K562 (cell line): Measurements from ENCODE around the gene PDLIM4. TPM values are rescaled to one million over a fixed set of nuclear protein-coding genes. Genes with fewer than 3 reads are reported as not detected.

Experiments used
- ATAC-seq: fragments of 200-7000 bp; cut with Tn5 transposase; 3 replicates; pipeline ENCODE4 v1.9.1; 2020; ENCODE audit warnings: moderate library complexity
- BruUV-seq: library from RNA; stranded (reverse); fragments of 400-500 nt; replicated peaks from 2 replicates; lab custom pipeline; 2021; lab: Mats Ljungman, UMichigan
- CTCF ChIA-PET: fragments of 300-600 bp; formaldehyde crosslinking; extraction: SDS; loops from one replicate; lab custom pipeline; 2021; ENCODE audit warnings: low intra/inter-chr PET ratio; lab: Yijun Ruan, JAX
- POLR2A ChIA-PET: fragments of 300-600, 350-650 bp; sonication (Branson Sonifier 250); formaldehyde crosslinking; extraction: SDS; loops from one replicate; lab custom pipeline; 2021; ENCODE audit warnings: antibody characterized with exemption, inconsistent platforms; lab: Yijun Ruan, JAX
- DNase-seq, 4 experiments: peaks; one replicate each; pipeline versions ENCODE4 v3.0.0 to v3.0.0-alpha.2; 2011 to 2018; ENCODE audit warnings: low spot score in 3 of 4, mixed read lengths in 3 of 4; ENCODE audit errors: extremely low read depth in 1 of 4
- FAIRE-seq: peaks from 2 replicates; lab custom pipeline; 2011; peaks lifted over from hg19 to GRCh38; lab: Jason Lieb, UNC
- H2AFZ ChIP-seq: 2 replicates; pipeline ENCODE4 v1.6.0; 2011; ENCODE audit warnings: low read depth, low read length, control low read depth, inconsistent platforms
- H3K27ac ChIP-seq: fragments of 200-600 bp; 3 replicates; pipeline ENCODE4 v1.8.0; 2011; ENCODE audit warnings: low read depth, mild to moderate bottlenecking, control low read depth, inconsistent platforms, low read length, moderate library complexity, mixed read lengths; ENCODE audit errors: extremely low read depth
- H3K27me3 ChIP-seq, 2 experiments: fragments of 300-600 bp in 1 of 2; 2 replicates in 1 of 2; 3 replicates in 1 of 2; pipeline versions ENCODE4 v1.6.0 to v1.8.0; 2011; ENCODE audit warnings: inconsistent platforms in 2 of 2, low read length in 2 of 2, mild to moderate bottlenecking in 1 of 2, mixed read lengths in 1 of 2, moderate library complexity in 1 of 2; ENCODE audit not compliant: control insufficient read depth in 2 of 2, insufficient read depth in 2 of 2
- H3K36me3 ChIP-seq: fragments of 300-600 bp; 3 replicates; pipeline ENCODE4 v1.8.0; 2011; ENCODE audit warnings: mild to moderate bottlenecking, low read length, inconsistent platforms; ENCODE audit not compliant: control insufficient read depth, insufficient read depth
- H3K4me1 ChIP-seq, 2 experiments: fragments of 200-600 bp in 1 of 2; replicated peaks in 1 of 2; 2 replicates in 1 of 2; 3 replicates in 1 of 2; pipeline versions ENCODE4 v1.5.1 to v1.8.0; 2011; ENCODE audit warnings: inconsistent platforms in 2 of 2, low read length in 2 of 2, mild to moderate bottlenecking in 1 of 2, mixed read lengths in 1 of 2, moderate library complexity in 1 of 2; ENCODE audit not compliant: control insufficient read depth in 2 of 2, insufficient read depth in 2 of 2
- H3K4me2 ChIP-seq: 2 replicates; pipeline ENCODE4 v1.6.1; 2011; ENCODE audit warnings: low read length, control low read depth, inconsistent platforms, mixed read lengths; ENCODE audit not compliant: insufficient read depth
- H3K4me3 ChIP-seq: fragments of 200-600 bp; sonication (generic), shearing (Covaris generic); 2 replicates; pipeline ENCODE4 v1.5.1; 2016; ENCODE audit warnings: control low read depth, inconsistent platforms
- H3K79me2 ChIP-seq: fragments of 200-600 bp; 3 replicates; pipeline ENCODE4 v1.8.0; 2011; ENCODE audit warnings: low read length, inconsistent platforms; ENCODE audit not compliant: control insufficient read depth, insufficient read depth
- H3K9ac ChIP-seq, 2 experiments: 2 replicates each; pipeline versions ENCODE4 v1.6.0 to v1.6.1; 2011; ENCODE audit warnings: low read depth in 2 of 2, low read length in 2 of 2, control low read depth in 1 of 2, inconsistent platforms in 1 of 2, mild to moderate bottlenecking in 1 of 2, mixed read lengths in 1 of 2; ENCODE audit not compliant: insufficient read depth in 1 of 2
- H3K9me1 ChIP-seq: one replicate; pipeline ENCODE4 v1.6.0; 2011; ENCODE audit warnings: inconsistent platforms, mild to moderate bottlenecking, low read length, moderate library complexity; ENCODE audit not compliant: control insufficient read depth, insufficient read depth
- H3K9me3 ChIP-seq: replicated peaks from 2 replicates; pipeline ENCODE4 v1.5.1; 2011; ENCODE audit warnings: low read depth, low read length, inconsistent platforms; ENCODE audit not compliant: control insufficient read depth, insufficient read depth
- H4K20me1 ChIP-seq: replicated peaks from 2 replicates; pipeline ENCODE4 v1.6.1; 2011; ENCODE audit warnings: low read length, inconsistent platforms, mixed read lengths; ENCODE audit not compliant: control insufficient read depth, insufficient read depth
- CBFA2T2 ChIP-seq: fragments of 450-650 bp; conservative IDR thresholded peaks from 2 replicates; pipeline ENCODE4 v1.6.1; 2017; ENCODE audit warnings: mild to moderate bottlenecking
- CHD1 ChIP-seq: fragments of 200-600 bp; sonication (generic); IDR thresholded peaks from one replicate; pipeline ENCODE4 v1.6.1; 2012; ENCODE audit warnings: mild to moderate bottlenecking, moderate library complexity, low read length, inconsistent platforms
- ETV5 ChIP-seq: sonication (generic); formaldehyde crosslinking; IDR thresholded peaks from 2 replicates; pipeline ENCODE4 v1.4.0; 2020; ENCODE audit warnings: low read depth, mild to moderate bottlenecking, missing genetic modification reagents
- NCOR1 ChIP-seq: fragments of 450-650 bp; IDR thresholded peaks from 2 replicates; pipeline ENCODE4 v1.6.1; 2016; ENCODE audit warnings: mild to moderate bottlenecking, moderate library complexity
- NFIC ChIP-seq: fragments of 450-650 bp; IDR thresholded peaks from 2 replicates; pipeline ENCODE4 v1.6.1; 2017; ENCODE audit warnings: mild to moderate bottlenecking, inconsistent platforms
- POLR2AphosphoS5 ChIP-seq: IDR thresholded peaks from 2 replicates; pipeline ENCODE4 v1.6.1; 2011; ENCODE audit warnings: mild to moderate bottlenecking, low read depth, low read length, moderate library complexity; ENCODE audit not compliant: control insufficient read depth, insufficient read depth
- SOX6 ChIP-seq: fragments of 450-650 bp; IDR thresholded peaks from 2 replicates; pipeline ENCODE4 v1.6.1; 2014; ENCODE audit warnings: mild to moderate bottlenecking
- TAL1 ChIP-seq: fragments of 450-650 bp; IDR thresholded peaks from 2 replicates; pipeline ENCODE4 v1.6.1; 2016; ENCODE audit warnings: mild to moderate bottlenecking
- TCF3 ChIP-seq: sonication (generic); formaldehyde crosslinking; IDR thresholded peaks from 2 replicates; pipeline ENCODE4 v1.4.0; 2020; ENCODE audit warnings: mild to moderate bottlenecking, missing genetic modification reagents
- TEAD4 ChIP-seq, 2 experiments: sonication (generic) in 1 of 2; formaldehyde crosslinking in 1 of 2; IDR thresholded peaks; 2 replicates each; pipeline versions ENCODE4 v1.6.1 to v1.8.0; 2012 to 2022; ENCODE audit warnings: borderline replicate concordance in 1 of 2, inconsistent platforms in 1 of 2, low read length in 1 of 2, mild to moderate bottlenecking in 1 of 2, missing genetic modification reagents in 1 of 2
- THRAP3 ChIP-seq: fragments of 450-650 bp; IDR thresholded peaks from 2 replicates; pipeline ENCODE4 v1.6.1; 2016; ENCODE audit warnings: mild to moderate bottlenecking, inconsistent platforms, borderline replicate concordance
- XRCC3 ChIP-seq: fragments of 450-650 bp; IDR thresholded peaks from 2 replicates; pipeline ENCODE4 v1.6.1; 2017; ENCODE audit warnings: mild to moderate bottlenecking, moderate library complexity
- WGBS: fragments of 100-300 bp; shearing (Covaris generic); methylation state at CpG from one replicate; pipeline ENCODE4 v1.1.6; 2016; ENCODE audit warnings: low coverage, mixed read lengths; ENCODE audit not compliant: insufficient coverage; ENCODE audit errors: missing lambda C conversion rate; 5-methylcytosine and 5-hydroxymethylcytosine counted together
- in situ Hi-C: fragments of 300-500 bp; cut with MboI; formaldehyde crosslinking; loops from 4 replicates; pipeline ENCODE4 v1.15.0; 2018; ENCODE audit warnings: inconsistent platforms, mixed read lengths
- intact Hi-C: fragments of 100-400 bp; cut with micrococcal nuclease; formaldehyde crosslinking; loops from 2 replicates; pipeline ENCODE4 v1.14.2; 2022
- polyA plus RNA-seq, 8 experiments: library from polyadenylated mRNA; depleted of rRNA in 4 of 8; stranded (reverse) in 5 of 8; unstranded in 3 of 8; fragments of >200 nt; fragmentation: Nextera tagmentation in 2 of 8; fragmentation: Illumina TruSeq in 1 of 8; extraction: Ambion mirVana in 2 of 8; extraction: Trizol in 1 of 8; gene quantifications; 2 replicates each; pipeline versions ENCODE4 v1.2.1 to v1.2.3, GENCODE V29; 2011 to 2014; ENCODE audit warnings: inconsistent platforms in 1 of 8, missing spikeins in 1 of 8
- total RNA-seq, 7 experiments: library from RNA; depleted of rRNA in 6 of 7; stranded (reverse); fragments of >200 nt in 6 of 7; fragmentation: Illumina TruSeq in 2 of 7; extraction: Trizol in 2 of 7; gene quantifications; 2 replicates each; pipeline versions ENCODE4 v1.2.1 to v1.2.3, GENCODE V29; 2011 to 2021; ENCODE audit warnings: low replicate concordance in 1 of 7
- TF ChIP-seq, protein P1 (sequence below), 2 experiments: fragments of 150-350 bp in 1 of 2; IDR thresholded peaks; 2 replicates each; pipeline ENCODE4 v1.6.1; 2012 to 2016; ENCODE audit warnings: low read depth in 2 of 2, low read length in 2 of 2, mild to moderate bottlenecking in 1 of 2, moderate library complexity in 1 of 2
- TF ChIP-seq, protein P2 (sequence below), 2 experiments: IDR thresholded peaks in 1 of 2; conservative IDR thresholded peaks in 1 of 2; 2 replicates each; pipeline ENCODE4 v1.6.1; 2016; ENCODE audit warnings: low read depth in 2 of 2, mild to moderate bottlenecking in 1 of 2, missing compliant biosample characterization in 1 of 2, missing genetic modification characterization in 1 of 2, moderate library complexity in 1 of 2

Gene PDLIM4
- total and polyA plus RNA-seq, 9 of the 15 experiments (the other 6 are each of a cell fraction or from before 2014, with no cell fraction given): 0.28 to 32.8 (median 13.1) TPM

DNA sequence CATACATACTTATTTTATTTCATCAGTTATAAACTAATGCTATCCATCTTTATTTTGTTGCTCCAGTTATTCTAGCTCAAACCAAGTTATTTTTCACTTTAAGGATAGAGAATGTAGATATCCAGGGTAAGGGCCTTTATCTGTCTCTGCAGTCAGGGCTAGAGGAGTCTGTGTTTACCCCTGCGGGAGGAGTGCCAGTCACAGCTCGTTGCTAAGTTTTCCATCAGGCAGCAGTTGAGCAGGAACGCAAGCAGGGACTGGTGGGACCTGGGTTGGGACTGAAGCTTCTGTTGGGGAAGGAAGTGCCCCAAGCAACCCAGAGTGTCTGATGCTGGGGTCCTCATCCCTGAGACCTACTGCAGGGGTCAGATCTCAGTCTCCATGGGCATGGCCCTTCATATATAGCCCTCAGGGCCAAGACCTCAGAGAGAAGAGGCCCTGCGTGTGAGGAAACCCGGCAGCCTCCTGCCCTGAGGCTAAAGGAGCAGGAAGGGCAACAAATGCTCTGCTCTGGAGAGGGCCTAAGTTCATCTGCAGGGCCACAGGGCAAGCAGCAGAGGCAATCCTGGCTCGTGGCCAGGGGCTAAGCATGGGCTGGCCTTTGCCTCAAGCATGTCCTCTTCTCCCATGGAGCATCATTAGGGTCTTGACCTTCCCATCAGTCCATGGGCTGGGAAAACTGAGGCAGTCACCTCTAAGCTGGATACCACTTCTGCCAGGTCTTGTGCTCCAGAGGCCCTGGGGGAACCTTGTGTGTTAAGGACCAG, 43.3 kb downstream of the PDLIM4 start:
- Histone ChIP-seq H3K4me1 (peaks cover 52 to 62% of the 10 kb centered on the region in 2 experiments), H4K20me1 (no peaks in the 10 kb centered on the region), H3K4me3 (no peak overlapping the region), H3K9me3 (peaks cover 4% of the 10 kb centered on the region; the same call in 1 of the 2 replicates), H3K79me2 (peaks cover 96% of the 10 kb centered on the region), H3K27ac (peak overlapping the region; percentile 42), H3K27me3 (no peaks in the 10 kb centered on the region), H3K9me1 (peaks cover 4% of the 10 kb centered on the region), H3K4me2 (peak overlapping the region; percentile 63), H3K36me3 (peaks cover 40% of the 10 kb centered on the region), H3K9ac (peak overlapping the region; percentile 32 to 82; a peak in 3 of 4 replicates), H2AFZ (no peak overlapping the region; the same call in 1 of the 2 replicates)
- intact Hi-C loops (no loop called here), in situ Hi-C loops (no loop called here)
- POLR2A ChIA-PET: interaction anchor here (0.5 to 4.4 kb wide), 7 partner anchors 8 to 947 kb away, joined by 3 to 29 read pairs (median 3); partner anchors contain the start of gene SLC22A4
- WGBS: 16% methylated on average over 6 of the region's 6 CpGs
- ATAC-seq: peak; percentile 45
- peak in 1 of 4 experiments; percentile 66 for DNase-seq
- FAIRE-seq: peak; percentile 55
- CTCF ChIA-PET: interaction anchor here (1.2 kb wide), 1 partner anchor 15 kb away, joined by 3 read pairs; no protein-coding TSS in a partner anchor
- BruUV-seq: no TSS peak
- TF ChIP-seq, protein P1, sequence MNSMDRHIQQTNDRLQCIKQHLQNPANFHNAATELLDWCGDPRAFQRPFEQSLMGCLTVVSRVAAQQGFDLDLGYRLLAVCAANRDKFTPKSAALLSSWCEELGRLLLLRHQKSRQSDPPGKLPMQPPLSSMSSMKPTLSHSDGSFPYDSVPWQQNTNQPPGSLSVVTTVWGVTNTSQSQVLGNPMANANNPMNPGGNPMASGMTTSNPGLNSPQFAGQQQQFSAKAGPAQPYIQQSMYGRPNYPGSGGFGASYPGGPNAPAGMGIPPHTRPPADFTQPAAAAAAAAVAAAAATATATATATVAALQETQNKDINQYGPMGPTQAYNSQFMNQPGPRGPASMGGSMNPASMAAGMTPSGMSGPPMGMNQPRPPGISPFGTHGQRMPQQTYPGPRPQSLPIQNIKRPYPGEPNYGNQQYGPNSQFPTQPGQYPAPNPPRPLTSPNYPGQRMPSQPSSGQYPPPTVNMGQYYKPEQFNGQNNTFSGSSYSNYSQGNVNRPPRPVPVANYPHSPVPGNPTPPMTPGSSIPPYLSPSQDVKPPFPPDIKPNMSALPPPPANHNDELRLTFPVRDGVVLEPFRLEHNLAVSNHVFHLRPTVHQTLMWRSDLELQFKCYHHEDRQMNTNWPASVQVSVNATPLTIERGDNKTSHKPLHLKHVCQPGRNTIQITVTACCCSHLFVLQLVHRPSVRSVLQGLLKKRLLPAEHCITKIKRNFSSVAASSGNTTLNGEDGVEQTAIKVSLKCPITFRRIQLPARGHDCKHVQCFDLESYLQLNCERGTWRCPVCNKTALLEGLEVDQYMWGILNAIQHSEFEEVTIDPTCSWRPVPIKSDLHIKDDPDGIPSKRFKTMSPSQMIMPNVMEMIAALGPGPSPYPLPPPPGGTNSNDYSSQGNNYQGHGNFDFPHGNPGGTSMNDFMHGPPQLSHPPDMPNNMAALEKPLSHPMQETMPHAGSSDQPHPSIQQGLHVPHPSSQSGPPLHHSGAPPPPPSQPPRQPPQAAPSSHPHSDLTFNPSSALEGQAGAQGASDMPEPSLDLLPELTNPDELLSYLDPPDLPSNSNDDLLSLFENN (IDR thresholded peaks at IDR 0.05; ENCODE audit: low read depth in 2 of 2, low read length in 2 of 2): 0 out of 4 replicates have a peak, but pooled peaks of 1 of the 2 experiments have one; percentile 17
- peak; percentile 49 for TF ChIP-seq NCOR1
- peak; percentile 93 for TF ChIP-seq NFIC
- TF ChIP-seq TCF3 (CRISPR knock-in tag): peak; percentile 71
- peak; percentile 33 for TF ChIP-seq CHD1
- peak; percentile 65 for TF ChIP-seq TAL1
- TF ChIP-seq SOX6: peak; percentile 38; the same call in 1 of the 2 replicates
- no peak for TF ChIP-seq ETV5 (CRISPR knock-in tag)
- TF ChIP-seq, protein P2, sequence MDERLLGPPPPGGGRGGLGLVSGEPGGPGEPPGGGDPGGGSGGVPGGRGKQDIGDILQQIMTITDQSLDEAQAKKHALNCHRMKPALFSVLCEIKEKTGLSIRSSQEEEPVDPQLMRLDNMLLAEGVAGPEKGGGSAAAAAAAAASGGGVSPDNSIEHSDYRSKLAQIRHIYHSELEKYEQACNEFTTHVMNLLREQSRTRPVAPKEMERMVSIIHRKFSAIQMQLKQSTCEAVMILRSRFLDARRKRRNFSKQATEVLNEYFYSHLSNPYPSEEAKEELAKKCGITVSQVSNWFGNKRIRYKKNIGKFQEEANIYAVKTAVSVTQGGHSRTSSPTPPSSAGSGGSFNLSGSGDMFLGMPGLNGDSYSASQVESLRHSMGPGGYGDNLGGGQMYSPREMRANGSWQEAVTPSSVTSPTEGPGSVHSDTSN (CRISPR knock-in tag; IDR thresholded peaks at IDR 0.05; ENCODE audit: low read depth): 0 out of 2 replicates have a peak, but pooled peaks have one; percentile 13
- TF ChIP-seq, protein P2 (tag; conservative IDR thresholded peaks at IDR 0.05; ENCODE audit: low read depth): peak; percentile 24; the same call in 1 of the 2 replicates
- no peak for TF ChIP-seq THRAP3
- TF ChIP-seq POLR2AphosphoS5: 0 out of 2 replicates have a peak, but pooled peaks have one; percentile 23
- TF ChIP-seq XRCC3: no peak
- TF ChIP-seq TEAD4 (IDR thresholded peaks at IDR 0.05; ENCODE audit: low read length): peak; percentile 62
- TF ChIP-seq TEAD4 (CRISPR knock-in tag; IDR thresholded peaks at IDR 0.05; ENCODE audit: borderline replicate concordance): no peak
- TF ChIP-seq CBFA2T2: peak; percentile 50
